ENCODE measurements around the gene USHBP1.

GRCh38 chr19:17300992-17301619 lies 36.6 kb upstream of the USHBP1 start:
- TF ChIP-seq CREM (IDR thresholded peaks at IDR 0.05; ENCODE audit: low read depth) (no peak), PBX3 (IDR thresholded peaks at IDR 0.05; ENCODE audit: insufficient replicate concordance, low read depth, low read length) (no peak), CTCF (IDR thresholded peaks at IDR 0.05 in 2 of 3, conservative IDR thresholded peaks at IDR 0.05 in 1 of 3; ENCODE audit: control insufficient read depth in 2 of 3, extremely low read depth in 1 of 3, insufficient read depth in 1 of 3, low read depth in 3 of 3, low read length in 3 of 3) (no peak), RCOR1 (conservative IDR thresholded peaks at IDR 0.05; ENCODE audit: low read depth, low read length) (no peak)

All from GM12878 (cell line).